Measurements from ENCODE around the gene FAM228B. TPM values are rescaled to one million over a fixed set of nuclear protein-coding genes. Genes with fewer than 3 reads are reported as not detected.

The FAM228B gene
- total and polyA plus RNA-seq, 9 donors = 24.6 to 76.8 (median 68.8) TPM

GRCh38 chr2:24207359-24207758 lies 84.1 kb downstream of the FAM228B start:
- Histone ChIP-seq H3K27ac (no peak overlapping the region), H3K4me1 (ENCODE audit: insufficient read depth) (no peaks in the 10 kb centered on the region), H3K27me3 (no peaks in the 10 kb centered on the region), H3K9me3 (no peaks in the 10 kb centered on the region), H3K4me3 (no peak overlapping the region), H3K36me3 (no peaks in the 10 kb centered on the region)
- TF ChIP-seq CTCF (IDR thresholded peaks at IDR 0.05) = no peak
- TF ChIP-seq EP300 (IDR thresholded peaks at IDR 0.05) = no peak
- TF ChIP-seq POLR2A (IDR thresholded peaks at IDR 0.05) = no peak
- no peak for DNase-seq
- 83 to 91% (median 87%) methylated on average over 11 of the region's 11 CpGs for WGBS, 3 donors
- intact Hi-C loops (cut with DNase I) = no loop called here

GRCh38 chr2:24208490-24208889 lies 85.2 kb downstream of the FAM228B start:
- TF ChIP-seq POLR2A (IDR thresholded peaks at IDR 0.05) = no peak
- no peak for TF ChIP-seq CTCF (IDR thresholded peaks at IDR 0.05)
- no peak for TF ChIP-seq EP300 (IDR thresholded peaks at IDR 0.05)
- no peaks in the 10 kb centered on the region for H3K4me1 ChIP-seq (ENCODE audit: insufficient read depth)
- H3K9me3 ChIP-seq = no peaks in the 10 kb centered on the region
- intact Hi-C loops (cut with DNase I) = no loop called here
- H3K36me3 ChIP-seq = no peaks in the 10 kb centered on the region
- WGBS, 3 donors = 94 to 95% (median 95%) methylated on average over 16 of the region's 16 CpGs
- no peak overlapping the region for H3K27ac ChIP-seq
- no peak overlapping the region for H3K4me3 ChIP-seq
- DNase-seq = no peak
- H3K27me3 ChIP-seq = no peaks in the 10 kb centered on the region

GRCh38 chr2:24209389-24210105 lies 86.3 kb downstream of the FAM228B start:
- intact Hi-C loops (cut with DNase I) = no loop called here
- no peak for DNase-seq
- no peak overlapping the region for H3K27ac ChIP-seq

GRCh38 chr2:24210106-24210455 lies 86.8 kb downstream of the FAM228B start:
- intact Hi-C loops (cut with DNase I) = no loop called here
- TF ChIP-seq EP300 (IDR thresholded peaks at IDR 0.05) = no peak
- TF ChIP-seq POLR2A (IDR thresholded peaks at IDR 0.05) = no peak
- no peak for TF ChIP-seq CTCF (IDR thresholded peaks at IDR 0.05)
- no peaks in the 10 kb centered on the region for H3K36me3 ChIP-seq
- H3K4me1 ChIP-seq (ENCODE audit: insufficient read depth) = no peaks in the 10 kb centered on the region
- H3K4me3 ChIP-seq = no peak overlapping the region
- no peak for DNase-seq
- no peaks in the 10 kb centered on the region for H3K9me3 ChIP-seq
- 94 to 96% (median 95%) methylated on average over 2 of the region's 2 CpGs for WGBS, 3 donors
- H3K27ac ChIP-seq = no peak overlapping the region
- no peaks in the 10 kb centered on the region for H3K27me3 ChIP-seq

More at GRCh38 chr2:24209389-24210105, 86.3 kb downstream of the FAM228B start:
- Histone ChIP-seq H3K27me3 (no peaks in the 10 kb centered on the region), H3K4me3 (no peak overlapping the region), H3K9me3 (no peaks in the 10 kb centered on the region), H3K4me1 (ENCODE audit: insufficient read depth) (no peaks in the 10 kb centered on the region), H3K36me3 (no peaks in the 10 kb centered on the region)
- WGBS, 3 donors = 86 to 88% (median 87%) methylated on average over 17 of the region's 17 CpGs
- no peak for TF ChIP-seq EP300 (IDR thresholded peaks at IDR 0.05)
- TF ChIP-seq CTCF (IDR thresholded peaks at IDR 0.05) = no peak
- no peak for TF ChIP-seq POLR2A (IDR thresholded peaks at IDR 0.05)
